SH-SY5Y (cell line): ENCODE measurements around the gene REXO1.

ENCODE experiments used
- GATA2 ChIP-seq: IDR thresholded peaks from 2 replicates; pipeline ENCODE4 v1.6.1; 2011; ENCODE audit warnings: mild to moderate bottlenecking, low read depth, low read length
- GATA3 ChIP-seq: IDR thresholded peaks from 2 replicates; pipeline ENCODE4 v1.6.1; 2011; ENCODE audit warnings: low read depth, mild to moderate bottlenecking, low read length, moderate library complexity

DNA sequence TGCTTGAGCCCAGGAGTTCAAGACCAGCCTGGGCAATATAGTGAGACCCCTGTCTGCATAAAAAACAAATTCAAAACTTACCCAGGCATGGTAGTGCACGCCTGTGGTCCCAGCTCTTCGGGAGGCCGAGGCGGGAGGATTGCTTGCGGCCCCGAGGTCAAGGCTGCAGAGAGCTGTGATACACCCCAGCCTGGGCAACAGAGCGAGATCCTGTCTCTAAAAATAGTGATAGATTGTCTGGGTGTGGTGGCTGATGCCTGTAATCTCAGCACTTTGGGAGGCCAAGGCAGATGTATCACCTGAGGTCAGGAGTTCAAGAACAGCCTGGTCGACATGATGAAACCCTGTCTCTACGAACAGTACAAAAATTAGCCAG lies 19.1 kb upstream of the REXO1 start:
- TF ChIP-seq GATA2 (no peak), GATA3 (no peak)
